ENCODE measurements around the gene KIF13A.
"Not testable (repeated sequence)": the region's sequence is repeated elsewhere in the genome, so short reads cannot be mapped to it uniquely, and the experiment has no call there.

The KIF13A gene

DNA sequence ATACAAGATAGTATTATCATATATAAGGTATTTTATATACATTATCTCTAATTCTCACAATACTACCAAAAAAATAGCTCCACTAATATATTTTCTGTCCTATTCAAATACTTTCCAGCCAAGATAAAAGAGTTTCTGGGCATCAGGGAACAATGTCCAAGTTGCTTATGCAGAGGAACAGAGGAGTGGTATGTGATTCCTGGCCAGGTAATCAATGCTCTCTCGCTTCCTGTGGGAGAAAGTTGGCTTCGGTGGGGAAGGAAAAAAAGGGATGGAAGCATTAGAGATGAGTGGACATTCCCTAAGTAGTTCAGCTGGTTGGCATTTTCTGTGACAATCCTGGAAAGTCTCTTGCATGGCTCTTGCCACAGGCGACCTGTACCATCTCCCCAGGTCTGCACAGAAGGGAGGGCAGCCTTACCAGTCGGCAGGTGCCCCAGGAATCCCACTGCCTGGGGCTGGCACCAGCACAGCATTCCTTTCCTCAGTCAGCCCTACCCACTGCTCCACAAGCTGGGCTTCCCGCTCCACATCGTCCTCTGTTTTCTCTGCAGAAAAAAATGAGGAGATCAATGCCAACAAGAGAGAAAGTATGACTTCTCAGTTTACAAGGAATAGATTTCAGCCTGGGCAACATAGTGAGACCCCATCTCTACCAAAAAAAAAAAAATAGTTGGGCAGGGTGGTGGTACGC is 202.2 kb downstream of the KIF13A start:
- Histone ChIP-seq H3K4me3 (ENCODE audit: low read length) (no peak overlapping the region), H3K4me1 (ENCODE audit: control insufficient read depth, low read depth, low read length) (peaks cover 9% of the 10 kb centered on the region), H3K9ac (ENCODE audit: low read length) (no peak overlapping the region), H3K27ac (ENCODE audit: low read length) (no peak overlapping the region), H3K36me3 (ENCODE audit: control insufficient read depth, low read depth, low read length) (peaks cover 36% of the 10 kb centered on the region), H3K9me3 (ENCODE audit: control insufficient read depth, low read depth, low read length) (no peaks in the 10 kb centered on the region), H3K27me3 (ENCODE audit: control insufficient read depth, insufficient read depth, low read length) (no peaks in the 10 kb centered on the region)

- no peak overlapping the region for H3K27ac ChIP-seq (ENCODE audit: low read length)
- H3K9ac ChIP-seq (ENCODE audit: low read length), result no peak overlapping the region
- H3K4me1 ChIP-seq (ENCODE audit: control insufficient read depth, low read depth, low read length), result peaks cover 9% of the 10 kb centered on the region
- no peak overlapping the region for H3K4me3 ChIP-seq (ENCODE audit: low read length)
- H3K27me3 ChIP-seq (ENCODE audit: control insufficient read depth, insufficient read depth, low read length), result no peaks in the 10 kb centered on the region
- peaks cover 40% of the 10 kb centered on the region for H3K36me3 ChIP-seq (ENCODE audit: control insufficient read depth, low read depth, low read length)
- H3K9me3 ChIP-seq (ENCODE audit: control insufficient read depth, low read depth, low read length), result no peaks in the 10 kb centered on the region
Observed at GRCh38 chr6:17780061-17780460, 207.4 kb downstream of the KIF13A start.

- no peak overlapping the region for H3K27ac ChIP-seq (ENCODE audit: low read length)
- no peaks in the 10 kb centered on the region for H3K9me3 ChIP-seq (ENCODE audit: control insufficient read depth, low read depth, low read length)
- H3K36me3 ChIP-seq (ENCODE audit: control insufficient read depth, low read depth, low read length), result peaks cover 39% of the 10 kb centered on the region
- H3K9ac ChIP-seq (ENCODE audit: low read length), result no peak overlapping the region
- no peaks in the 10 kb centered on the region for H3K4me1 ChIP-seq (ENCODE audit: control insufficient read depth, low read depth, low read length)
- H3K27me3 ChIP-seq (ENCODE audit: control insufficient read depth, insufficient read depth, low read length), result no peaks in the 10 kb centered on the region
- no peak overlapping the region for H3K4me3 ChIP-seq (ENCODE audit: low read length)
Observed at GRCh38 chr6:17771609-17772008, 215.8 kb downstream of the KIF13A start.

- Histone ChIP-seq H3K27me3 (ENCODE audit: control insufficient read depth, insufficient read depth, low read length) (no peaks in the 10 kb centered on the region), H3K36me3 (ENCODE audit: control insufficient read depth, low read depth, low read length) (peaks cover 45% of the 10 kb centered on the region), H3K27ac (ENCODE audit: low read length) (no peak overlapping the region), H3K9ac (ENCODE audit: low read length) (no peak overlapping the region), H3K4me1 (ENCODE audit: control insufficient read depth, low read depth, low read length) (no peaks in the 10 kb centered on the region), H3K9me3 (ENCODE audit: control insufficient read depth, low read depth, low read length) (no peaks in the 10 kb centered on the region), H3K4me3 (ENCODE audit: low read length) (no peak overlapping the region)
Observed at GRCh38 chr6:17768881-17769280, 218.6 kb downstream of the KIF13A start.

- H3K9ac ChIP-seq (ENCODE audit: low read length), result no peak overlapping the region
- peaks cover 44% of the 10 kb centered on the region for H3K36me3 ChIP-seq (ENCODE audit: control insufficient read depth, low read depth, low read length)
- H3K4me1 ChIP-seq (ENCODE audit: control insufficient read depth, low read depth, low read length), result no peaks in the 10 kb centered on the region
Observed at GRCh38 chr6:17768388-17768787, 219.0 kb downstream of the KIF13A start.

GRCh38 chr6:17762651-17763050 is 224.8 kb downstream of the KIF13A start:
- no peaks in the 10 kb centered on the region for H3K27me3 ChIP-seq (ENCODE audit: control insufficient read depth, insufficient read depth, low read length)
- no peak overlapping the region for H3K9ac ChIP-seq (ENCODE audit: low read length)
- H3K36me3 ChIP-seq (ENCODE audit: control insufficient read depth, low read depth, low read length), result peaks cover 30% of the 10 kb centered on the region
- no peaks in the 10 kb centered on the region for H3K9me3 ChIP-seq (ENCODE audit: control insufficient read depth, low read depth, low read length)
- H3K4me3 ChIP-seq (ENCODE audit: low read length), result no peak overlapping the region
- H3K27ac ChIP-seq (ENCODE audit: low read length), result no peak overlapping the region
- no peaks in the 10 kb centered on the region for H3K4me1 ChIP-seq (ENCODE audit: control insufficient read depth, low read depth, low read length)

More at GRCh38 chr6:17768388-17768787, 219.0 kb downstream of the KIF13A start:
- Histone ChIP-seq H3K27me3 (ENCODE audit: control insufficient read depth, insufficient read depth, low read length) (no peaks in the 10 kb centered on the region), H3K27ac (ENCODE audit: low read length) (no peak overlapping the region), H3K4me3 (ENCODE audit: low read length) (no peak overlapping the region), H3K9me3 (ENCODE audit: control insufficient read depth, low read depth, low read length) (no peaks in the 10 kb centered on the region)

- H3K9ac ChIP-seq (ENCODE audit: low read length), result no peak overlapping the region
- H3K4me3 ChIP-seq (ENCODE audit: low read length), result no peak overlapping the region
- no peaks in the 10 kb centered on the region for H3K9me3 ChIP-seq (ENCODE audit: control insufficient read depth, low read depth, low read length)
- H3K27ac ChIP-seq (ENCODE audit: low read length), result no peak overlapping the region
- H3K4me1 ChIP-seq (ENCODE audit: control insufficient read depth, low read depth, low read length), result no peaks in the 10 kb centered on the region
- H3K27me3 ChIP-seq (ENCODE audit: control insufficient read depth, insufficient read depth, low read length), result no peaks in the 10 kb centered on the region
- peaks cover 13% of the 10 kb centered on the region for H3K36me3 ChIP-seq (ENCODE audit: control insufficient read depth, low read depth, low read length)
Observed at GRCh38 chr6:17758119-17758518, 229.3 kb downstream of the KIF13A start.

DNA sequence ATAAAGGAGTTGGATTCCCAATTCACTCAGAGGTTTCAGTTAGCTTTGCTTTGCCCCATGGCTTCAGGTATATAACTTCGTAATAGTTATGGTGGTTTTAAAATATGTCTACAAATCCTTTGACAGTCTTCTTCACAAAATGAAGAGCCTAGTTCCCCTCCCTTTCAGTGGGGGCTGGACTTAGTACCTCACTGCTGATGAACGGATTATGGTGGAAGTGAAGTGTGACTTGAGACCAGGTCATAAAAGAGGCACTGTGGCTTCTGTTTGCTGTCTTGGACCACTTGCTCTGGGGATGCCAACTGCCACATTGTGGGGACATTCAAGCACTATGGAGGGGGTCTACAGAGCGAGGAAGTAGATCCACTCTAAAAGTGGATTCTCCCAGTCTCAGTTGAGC is 233.2 kb downstream of the KIF13A start:
- Histone ChIP-seq H3K36me3 (ENCODE audit: control insufficient read depth, low read depth, low read length) (peaks cover 7% of the 10 kb centered on the region), H3K9me3 (ENCODE audit: control insufficient read depth, low read depth, low read length) (no peaks in the 10 kb centered on the region), H3K27me3 (ENCODE audit: control insufficient read depth, insufficient read depth, low read length) (no peaks in the 10 kb centered on the region), H3K9ac (ENCODE audit: low read length) (no peak overlapping the region), H3K4me3 (ENCODE audit: low read length) (no peak overlapping the region), H3K4me1 (ENCODE audit: control insufficient read depth, low read depth, low read length) (no peaks in the 10 kb centered on the region), H3K27ac (ENCODE audit: low read length) (no peak overlapping the region)

- H3K36me3 ChIP-seq (ENCODE audit: control insufficient read depth, low read depth, low read length); H3K9ac ChIP-seq (ENCODE audit: low read length); H3K27me3 ChIP-seq (ENCODE audit: control insufficient read depth, insufficient read depth, low read length); H3K9me3 ChIP-seq (ENCODE audit: control insufficient read depth, low read depth, low read length); H3K27ac ChIP-seq (ENCODE audit: low read length); H3K4me1 ChIP-seq (ENCODE audit: control insufficient read depth, low read depth, low read length); H3K4me3 ChIP-seq (ENCODE audit: low read length): not testable (repeated sequence)
Observed at GRCh38 chr6:17745324-17745723, 242.1 kb downstream of the KIF13A start.

DNA sequence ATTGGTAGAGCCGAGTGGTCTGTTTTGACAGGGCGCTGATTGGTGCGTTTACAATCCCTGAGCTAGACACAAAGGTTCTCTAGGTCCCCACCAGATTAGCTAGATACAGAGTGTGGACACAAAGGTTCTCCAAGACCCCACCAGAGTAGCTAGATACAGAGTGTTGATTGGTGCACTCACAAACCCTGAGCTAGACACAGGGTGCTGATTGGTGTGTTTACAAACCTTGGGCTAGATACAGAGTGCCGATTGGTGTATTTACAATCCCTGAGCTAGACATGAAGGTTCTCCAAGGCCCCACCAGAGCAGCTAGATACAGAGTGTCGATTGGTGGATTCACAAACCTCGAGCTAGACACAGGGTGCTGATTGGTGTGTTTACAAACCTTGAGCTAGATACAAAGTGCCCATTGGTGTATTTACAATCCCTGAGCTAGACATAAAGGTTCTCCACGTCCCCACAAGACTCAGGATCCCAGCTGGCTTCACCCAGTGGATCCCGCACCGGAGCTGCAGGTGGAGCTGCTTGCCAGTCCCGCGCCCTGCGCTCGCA is 242.6 kb downstream of the KIF13A start:
- H3K9me3 ChIP-seq (ENCODE audit: control insufficient read depth, low read depth, low read length); H3K36me3 ChIP-seq (ENCODE audit: control insufficient read depth, low read depth, low read length); H3K4me1 ChIP-seq (ENCODE audit: control insufficient read depth, low read depth, low read length); H3K9ac ChIP-seq (ENCODE audit: low read length); H3K27me3 ChIP-seq (ENCODE audit: control insufficient read depth, insufficient read depth, low read length); H3K27ac ChIP-seq (ENCODE audit: low read length); H3K4me3 ChIP-seq (ENCODE audit: low read length): not testable (repeated sequence)

DNA sequence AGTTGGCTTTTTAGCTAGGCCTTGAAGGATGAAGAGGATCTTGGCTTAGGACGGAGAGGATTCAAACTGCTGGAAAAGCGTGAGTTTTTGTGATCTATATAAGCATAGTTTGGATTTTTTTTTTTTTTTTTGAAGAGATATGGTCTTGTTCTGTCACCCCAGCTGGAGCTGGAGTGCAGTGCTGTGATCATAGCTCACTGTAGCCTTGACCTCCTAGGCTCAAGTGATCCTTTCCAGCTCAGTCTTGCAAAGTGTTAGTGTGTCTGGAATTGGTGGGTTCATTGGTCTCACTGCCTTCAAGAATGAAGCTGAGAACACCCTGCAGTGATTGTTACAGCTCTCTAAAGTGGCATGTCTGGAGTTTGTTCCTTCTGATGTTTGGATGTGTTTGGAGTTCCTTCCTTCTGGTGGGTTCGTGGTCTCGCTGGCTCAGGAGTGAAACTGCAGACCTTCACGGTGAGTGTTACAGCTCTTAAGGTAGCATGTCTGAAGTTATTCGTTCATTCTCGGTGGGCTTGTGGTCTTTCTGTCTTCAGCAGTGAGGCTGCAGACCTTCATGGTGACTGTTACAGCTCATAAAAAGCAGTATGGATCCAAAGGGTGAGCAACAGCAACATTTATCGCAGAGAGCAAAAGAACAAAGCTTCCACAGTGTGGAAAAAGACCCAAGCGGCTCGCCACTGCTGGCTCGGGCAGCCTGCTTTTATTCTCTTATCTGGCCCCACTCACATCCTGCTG is 243.2 kb downstream of the KIF13A start:
- H3K9me3 ChIP-seq (ENCODE audit: control insufficient read depth, low read depth, low read length), result no peaks in the 10 kb centered on the region
- H3K27ac ChIP-seq (ENCODE audit: low read length), result no peak overlapping the region
- no peak overlapping the region for H3K9ac ChIP-seq (ENCODE audit: low read length)
- no peaks in the 10 kb centered on the region for H3K36me3 ChIP-seq (ENCODE audit: control insufficient read depth, low read depth, low read length)
- no peaks in the 10 kb centered on the region for H3K27me3 ChIP-seq (ENCODE audit: control insufficient read depth, insufficient read depth, low read length)
- no peaks in the 10 kb centered on the region for H3K4me1 ChIP-seq (ENCODE audit: control insufficient read depth, low read depth, low read length)
- H3K4me3 ChIP-seq (ENCODE audit: low read length), result no peak overlapping the region

GRCh38 chr6:17741507-17741906 is 245.9 kb downstream of the KIF13A start:
- no peak overlapping the region for H3K4me3 ChIP-seq (ENCODE audit: low read length)
- no peaks in the 10 kb centered on the region for H3K36me3 ChIP-seq (ENCODE audit: control insufficient read depth, low read depth, low read length)
- peaks cover 6% of the 10 kb centered on the region for H3K9me3 ChIP-seq (ENCODE audit: control insufficient read depth, low read depth, low read length)
- H3K9ac ChIP-seq (ENCODE audit: low read length), result no peak overlapping the region
- H3K27ac ChIP-seq (ENCODE audit: low read length), result no peak overlapping the region
- H3K4me1 ChIP-seq (ENCODE audit: control insufficient read depth, low read depth, low read length), result no peaks in the 10 kb centered on the region
- no peaks in the 10 kb centered on the region for H3K27me3 ChIP-seq (ENCODE audit: control insufficient read depth, insufficient read depth, low read length)

All from iPS-18a (cell line).